Activated CD8-positive, alpha-beta memory T cell treated with anti-CD3 and anti-CD28 coated beads for 4 hours (primary cell): Measurements from ENCODE around the gene TRMT11.
A peak's percentile ranks its signal among the peaks of the same experiment; 100 is the strongest.
"Not testable (repeated sequence)": the region's sequence is repeated elsewhere in the genome, so short reads cannot be mapped to it uniquely, and the experiment has no call there.

Source experiments
- DNase-seq, 2 donors: peaks; one replicate each; pipeline ENCODE4 v3.0.0-alpha.2; 2020; ENCODE audit warnings: low read depth in 2 of 2

Gene TRMT11

DNA sequence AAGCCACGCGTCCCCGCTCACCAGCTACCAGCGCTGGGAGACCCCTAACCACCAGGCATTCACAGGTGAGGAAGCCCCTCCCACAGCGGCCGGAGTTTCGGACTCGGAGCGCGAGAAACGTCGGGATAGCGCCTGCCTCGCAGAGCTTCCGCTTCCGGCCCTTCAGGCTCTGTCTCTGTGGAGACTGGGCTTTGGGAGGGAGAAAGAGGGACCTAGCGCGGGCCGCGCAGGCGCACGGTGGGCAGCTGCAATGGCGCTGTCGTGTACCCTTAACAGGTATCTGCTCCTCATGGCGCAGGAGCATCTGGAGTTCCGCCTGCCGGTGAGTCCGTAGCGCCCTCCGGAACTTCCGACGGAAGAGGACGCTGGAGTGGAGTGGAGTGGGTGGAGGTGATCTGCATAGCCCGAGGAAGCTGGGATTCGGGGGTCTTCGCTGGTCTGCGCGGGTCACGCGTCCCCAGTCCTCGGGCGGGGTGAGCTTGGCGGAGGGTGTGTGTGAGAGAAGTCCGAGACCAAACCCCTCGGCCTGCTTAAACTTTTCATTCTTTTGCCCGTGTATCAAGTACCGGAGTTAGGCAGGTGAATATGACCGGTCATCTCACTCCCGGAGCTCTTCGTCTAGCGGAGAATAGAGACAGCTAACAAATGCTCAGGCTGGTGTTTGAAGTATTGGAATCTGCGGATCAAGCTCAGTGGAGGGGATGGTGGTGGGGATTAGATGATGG, at the start of gene TRMT11:
Gene TRMT11, plus strand, starts transcription at position 240 of the 725 bp plus-strand sequence. Its CDS starts 11 bp downstream, at position 251.
- DNase-seq, result peak; percentile 59 to 64

- DNase-seq, result no peak
Observed at GRCh38 chr6:125939026-125939425, 47.3 kb upstream of the TRMT11 start.

DNA sequence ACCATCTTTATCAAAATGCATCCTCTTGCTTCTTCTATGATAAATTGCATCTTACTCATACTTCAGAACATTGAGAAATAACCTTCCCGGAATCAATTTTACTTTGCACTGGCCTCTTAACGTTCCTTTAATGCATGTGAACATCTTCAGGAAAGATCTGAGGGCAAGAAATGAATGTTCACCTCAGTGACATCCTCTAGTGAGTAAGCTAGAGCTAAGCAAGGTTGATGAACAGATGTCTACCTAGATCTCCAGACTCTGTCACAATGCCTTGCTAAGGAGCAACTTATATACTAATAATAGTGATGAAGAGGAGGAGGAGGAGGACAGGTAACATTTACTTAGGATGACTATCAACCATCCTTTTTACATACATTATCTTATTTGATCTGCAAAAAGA, 46.5 kb upstream of the TRMT11 start:
- no peak for DNase-seq

GRCh38 chr6:125940247-125941041, 45.9 kb upstream of the TRMT11 start:
- DNase-seq, result no peak

DNA sequence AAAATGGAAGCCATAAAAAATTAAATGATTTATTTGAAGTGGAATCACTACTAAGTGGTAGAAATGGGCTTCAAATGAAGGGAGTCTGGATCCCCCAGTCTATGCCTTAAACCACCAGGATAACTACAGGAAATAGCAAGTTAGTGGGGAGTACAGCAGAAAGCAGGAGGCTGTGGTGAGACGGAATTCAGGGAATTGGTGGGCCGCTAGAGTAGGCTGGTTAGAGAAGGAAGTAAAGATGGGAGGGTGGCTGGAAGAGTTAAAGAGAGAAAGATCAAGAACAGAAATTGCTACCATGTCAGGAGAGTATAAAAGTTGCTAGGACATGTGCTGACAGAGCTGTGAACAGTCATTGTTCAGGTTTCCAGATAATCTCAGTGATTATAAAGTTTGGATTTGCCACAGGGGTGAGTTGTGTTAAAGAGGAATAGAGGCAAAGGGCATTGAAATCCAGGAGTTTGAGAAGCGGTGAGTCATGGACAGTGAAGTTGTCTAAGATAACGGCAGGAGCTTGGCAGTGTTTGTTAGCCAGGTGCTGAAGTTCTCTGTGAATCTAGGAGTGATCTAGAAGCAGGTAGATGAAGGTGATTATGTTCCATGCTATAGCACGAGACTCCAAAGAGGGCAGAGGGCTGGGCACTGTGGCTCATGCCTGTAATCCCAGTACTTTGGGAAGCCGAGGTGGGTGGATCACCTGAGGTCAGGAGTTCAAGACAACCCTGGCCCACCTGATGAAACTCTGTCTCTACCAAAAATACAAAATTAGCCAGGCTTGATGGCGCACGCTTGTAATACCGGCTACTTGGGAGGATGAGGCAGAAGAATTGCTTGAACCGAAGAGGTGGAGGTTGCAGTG, 43.4 kb upstream of the TRMT11 start:
- DNase-seq, result no peak

- DNase-seq, result no peak
Observed at GRCh38 chr6:125943528-125944433, 42.6 kb upstream of the TRMT11 start.

DNA sequence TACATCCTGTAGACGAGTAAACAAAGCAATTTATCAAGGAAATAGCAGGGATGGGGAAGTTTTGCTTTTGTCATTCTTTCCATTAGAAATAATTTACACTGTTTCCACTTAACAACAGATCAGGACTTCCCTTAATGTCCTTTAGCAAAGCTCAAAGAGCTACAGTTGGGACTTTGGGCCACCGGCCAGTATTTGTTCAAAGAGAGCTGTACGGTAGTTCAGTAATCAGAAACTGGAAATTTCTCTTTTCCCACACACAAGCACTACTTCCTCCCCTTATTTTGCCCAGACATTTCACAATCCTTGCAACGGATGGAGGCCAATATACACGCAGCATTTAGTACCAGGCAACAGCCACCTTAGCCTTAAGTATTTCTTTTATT, 41.9 kb upstream of the TRMT11 start:
- DNase-seq, result no peak

GRCh38 chr6:125944896-125945295, 41.4 kb upstream of the TRMT11 start:
- no peak for DNase-seq

- DNase-seq, result no peak
Observed at GRCh38 chr6:125945378-125946141, 40.8 kb upstream of the TRMT11 start.

GRCh38 chr6:125947615-125948014, 38.7 kb upstream of the TRMT11 start:
- no peak for DNase-seq

GRCh38 chr6:125948455-125948854, 37.9 kb upstream of the TRMT11 start:
- no peak for DNase-seq

- DNase-seq, result no peak
Observed at GRCh38 chr6:125949069-125949468, 37.3 kb upstream of the TRMT11 start.

GRCh38 chr6:125950293-125950692, 36.0 kb upstream of the TRMT11 start:
- no peak for DNase-seq

DNA sequence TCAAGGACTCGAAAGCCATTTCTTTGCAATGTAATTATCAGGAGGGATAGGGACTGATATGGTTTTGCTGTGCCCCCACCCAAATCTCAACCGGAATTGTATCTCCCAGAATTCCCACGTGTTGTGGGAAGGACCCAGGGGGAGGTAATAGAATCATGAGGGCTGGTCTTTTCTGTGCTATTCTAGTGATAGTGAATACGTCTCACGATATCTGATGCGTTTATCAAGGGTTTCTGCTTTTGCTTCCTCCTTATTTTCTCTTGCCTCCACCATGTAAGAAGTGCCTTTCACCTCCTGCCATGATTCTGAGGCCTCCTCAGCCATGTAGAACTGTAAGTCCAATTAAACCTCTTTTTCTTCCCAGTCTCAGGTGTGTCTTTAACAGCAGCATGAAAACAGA, 35.6 kb upstream of the TRMT11 start:
- DNase-seq, result not testable (repeated sequence)

- DNase-seq, result no peak
Observed at GRCh38 chr6:125951323-125951722, 35.0 kb upstream of the TRMT11 start.

DNA sequence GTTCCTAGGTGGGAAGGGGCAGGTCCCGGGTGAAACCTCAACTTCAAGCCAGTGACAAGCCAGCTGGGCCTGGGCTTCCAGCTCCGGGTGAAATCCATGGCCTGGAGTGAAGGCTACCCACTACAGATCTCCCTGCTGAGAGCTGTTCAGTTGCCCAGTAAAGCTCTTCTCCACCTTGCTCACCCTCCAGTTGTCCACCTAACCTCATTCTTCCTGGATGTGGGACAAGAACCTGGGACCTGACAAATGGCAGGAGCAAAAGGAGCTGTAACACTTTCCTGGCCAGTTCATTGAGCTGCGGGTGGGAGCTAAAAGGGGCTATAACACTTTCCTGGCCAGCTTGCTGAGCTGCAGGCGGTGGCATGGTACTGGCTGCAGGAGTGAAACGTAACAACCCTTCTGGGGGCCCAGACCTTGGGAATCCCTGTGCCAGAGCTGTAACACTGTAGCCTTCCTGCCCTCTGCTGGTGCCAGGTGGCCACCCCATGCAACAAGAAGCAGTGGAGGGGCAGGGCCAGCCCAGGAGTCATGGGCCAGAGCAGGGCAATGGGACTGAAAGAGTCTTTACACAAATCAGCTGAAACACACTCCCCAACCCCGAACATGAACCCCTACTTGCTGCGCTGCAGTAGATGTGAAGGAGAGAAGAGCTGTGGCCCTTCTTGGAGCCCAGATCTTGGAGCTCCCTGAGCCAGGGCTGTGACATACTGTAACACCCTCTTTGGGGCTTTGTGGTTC, 33.4 kb upstream of the TRMT11 start:
- DNase-seq, result no peak

GRCh38 chr6:125953502-125953875, 32.9 kb upstream of the TRMT11 start:
- no peak for DNase-seq

GRCh38 chr6:125954735-125955339, 31.5 kb upstream of the TRMT11 start:
- DNase-seq, result no peak

DNA sequence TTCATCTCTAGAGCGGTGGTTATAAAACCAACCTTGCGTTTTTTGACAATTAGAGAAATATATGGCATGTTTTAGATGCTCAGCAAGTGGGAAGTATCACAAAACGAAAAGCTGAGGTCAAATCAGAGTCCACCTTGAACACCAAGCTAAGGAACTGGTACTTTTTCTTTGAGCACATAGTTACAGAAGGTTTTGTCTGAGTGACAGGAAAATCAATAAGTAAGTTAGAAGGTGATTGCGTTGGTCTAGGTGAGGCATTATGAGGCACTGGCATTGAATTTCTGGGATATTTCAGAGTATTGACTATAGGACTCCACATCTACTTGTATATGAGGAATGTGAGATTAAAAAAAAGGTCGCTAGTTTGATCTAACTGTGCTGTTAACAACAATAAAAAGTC, 30.4 kb upstream of the TRMT11 start:
- DNase-seq, result no peak
